Activated T-helper 9 cell treated with anti-CD3 and anti-CD28 coated beads, Interleukin-2, amount 50 U/mL, for 16 hours (primary cell): ENCODE data around the gene RGPD3.

Experiments
- DNase-seq: peaks from one replicate; pipeline ENCODE4 v3.0.0-alpha.2; 2020; ENCODE audit warnings: low read depth

RGPD3 gene

GRCh38 chr2:106342831-106343251 is 125.4 kb downstream of the RGPD3 start:
- no peak for DNase-seq

DNA sequence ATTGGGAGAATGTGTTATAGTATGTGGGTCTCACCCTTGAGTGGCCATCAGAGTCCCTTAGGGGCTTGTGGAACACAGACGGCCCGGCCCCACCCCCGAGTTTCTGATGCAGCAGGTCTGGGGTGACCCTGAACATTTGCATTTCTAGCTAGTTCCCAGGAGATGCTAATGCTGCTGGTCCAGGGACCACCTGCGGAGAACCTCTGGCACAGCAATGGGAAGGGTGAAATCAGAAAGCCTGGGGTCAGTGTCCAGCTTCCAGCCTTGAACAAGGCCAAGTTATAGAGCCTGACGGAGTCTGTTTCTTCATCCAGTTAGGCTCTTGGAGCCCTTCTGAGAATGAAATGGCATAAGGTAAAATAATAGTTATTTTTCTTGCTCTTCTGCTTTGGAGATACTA is 126.5 kb downstream of the RGPD3 start:
- DNase-seq, result no peak
